GM18951 (cell line): ENCODE measurements around the gene KRT77.
"Not testable (repeated sequence)": the region's sequence is repeated elsewhere in the genome, so short reads cannot be mapped to it uniquely, and the experiment has no call there.

Experiments used
- POLR2A ChIP-seq: IDR thresholded peaks from 4 replicates; pipeline ENCODE4 v1.6.1; 2011; ENCODE audit warnings: mild to moderate bottlenecking; ENCODE audit not compliant: insufficient read length, insufficient read depth; ENCODE audit errors: extremely low read depth
- in situ Hi-C: fragments of 300-500 bp; cut with MboI; formaldehyde crosslinking; loops from one replicate; pipeline ENCODE4 v1.12.0; 2022; ENCODE audit warnings: low sequenced_read_pairs, mixed read lengths, inconsistent platforms; ENCODE audit not compliant: unreplicated experiment

KRT77 gene

DNA sequence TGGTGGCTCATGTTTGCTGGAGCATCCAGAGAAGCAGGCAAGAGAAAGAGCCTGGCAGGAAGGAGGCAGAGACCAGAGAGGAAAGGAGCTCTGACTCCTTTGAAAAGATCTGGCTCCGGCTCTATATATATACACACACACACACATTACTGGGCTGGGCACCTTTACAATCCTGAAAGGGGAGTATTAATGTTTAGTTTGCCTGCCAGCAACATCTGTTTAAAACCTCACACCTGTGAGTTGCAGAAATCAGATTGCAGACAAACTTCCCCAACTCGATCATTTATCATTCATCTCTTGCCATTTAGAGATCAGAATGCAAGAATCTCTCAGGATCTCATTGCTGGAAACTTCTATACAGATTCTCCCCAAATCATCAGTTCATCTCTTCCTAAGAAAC is at the start of gene KRT77:
Gene KRT77 (minus strand): TSS at position 101 of the 400 bp plus-strand sequence. CDS start 90 bp downstream, at position 11.
- in situ Hi-C loops, result no loop called here
- TF ChIP-seq POLR2A, result no peak

- no peak for TF ChIP-seq POLR2A
- in situ Hi-C loops, result no loop called here
Measured at GRCh38 chr12:52752516-52752915, 49.2 kb upstream of the KRT77 start.

DNA sequence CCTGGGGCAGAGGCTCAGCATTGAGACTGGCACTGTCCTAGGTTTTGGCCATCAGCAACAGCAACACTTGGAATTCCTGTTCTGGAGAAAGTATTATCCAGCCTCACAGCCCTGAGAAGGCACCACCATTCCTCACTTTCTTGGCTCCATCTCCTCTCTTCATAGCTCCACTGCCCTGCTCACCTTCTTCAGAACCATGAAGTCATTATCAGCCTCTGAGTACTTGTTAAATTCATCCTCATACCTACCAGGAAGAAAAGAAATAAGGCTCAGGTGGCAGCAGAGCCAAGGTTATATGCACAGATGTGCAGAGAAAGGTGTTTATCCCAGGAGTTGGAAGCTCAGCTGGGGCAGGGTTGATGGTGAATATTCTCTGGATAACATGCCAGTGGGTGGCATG is 48.5 kb upstream of the KRT77 start:
- TF ChIP-seq POLR2A, result no peak
- in situ Hi-C loops, result no loop called here

DNA sequence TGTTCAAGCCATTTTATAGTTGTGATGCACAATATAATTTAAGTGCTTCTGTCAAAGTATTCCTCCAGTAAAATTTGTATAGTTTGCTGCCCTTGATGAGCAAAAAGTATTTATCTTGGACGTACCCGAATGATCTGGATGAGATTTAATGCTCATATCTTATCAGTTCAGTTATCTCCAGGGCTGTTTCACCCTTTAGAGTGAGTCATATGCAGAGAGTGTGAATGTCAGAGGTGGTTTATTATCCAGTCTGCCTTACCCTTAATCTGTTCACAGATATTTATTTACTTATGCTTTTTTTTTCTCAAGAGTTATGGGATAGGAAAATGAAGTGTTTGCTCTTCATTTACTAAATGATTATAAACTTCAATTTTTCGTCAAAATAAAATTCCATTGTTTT is 47.2 kb upstream of the KRT77 start:
- in situ Hi-C loops, result not testable (repeated sequence)

DNA sequence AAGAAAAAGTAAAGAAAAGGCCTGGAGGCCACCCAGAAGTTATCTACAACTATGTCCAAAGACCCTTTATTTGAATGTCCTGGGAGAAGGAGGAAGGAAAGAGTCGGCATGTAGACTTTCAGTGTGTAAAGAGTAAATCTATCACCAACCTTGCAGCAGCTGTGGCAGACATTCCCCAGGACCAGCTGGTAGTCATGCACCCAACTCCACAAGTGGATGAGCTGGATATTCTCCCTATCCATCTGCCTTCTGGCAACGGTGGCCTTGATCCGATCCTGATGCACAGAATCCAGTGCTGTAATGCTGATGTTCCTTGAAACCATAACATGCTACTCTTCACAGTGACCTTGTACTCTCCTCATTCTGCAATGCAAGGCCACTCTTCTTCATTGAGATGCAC is 46.5 kb upstream of the KRT77 start:
- in situ Hi-C loops, result no loop called here
- TF ChIP-seq POLR2A, result no peak

GRCh38 chr12:52748578-52748977 is 45.3 kb upstream of the KRT77 start:
- TF ChIP-seq POLR2A, result no peak
- in situ Hi-C loops, result no loop called here

GRCh38 chr12:52745554-52745953 is 42.2 kb upstream of the KRT77 start:
- in situ Hi-C loops, result no loop called here
- TF ChIP-seq POLR2A, result no peak

- in situ Hi-C loops, result no loop called here
- no peak for TF ChIP-seq POLR2A
Measured at GRCh38 chr12:52744493-52745156, 41.3 kb upstream of the KRT77 start.

DNA sequence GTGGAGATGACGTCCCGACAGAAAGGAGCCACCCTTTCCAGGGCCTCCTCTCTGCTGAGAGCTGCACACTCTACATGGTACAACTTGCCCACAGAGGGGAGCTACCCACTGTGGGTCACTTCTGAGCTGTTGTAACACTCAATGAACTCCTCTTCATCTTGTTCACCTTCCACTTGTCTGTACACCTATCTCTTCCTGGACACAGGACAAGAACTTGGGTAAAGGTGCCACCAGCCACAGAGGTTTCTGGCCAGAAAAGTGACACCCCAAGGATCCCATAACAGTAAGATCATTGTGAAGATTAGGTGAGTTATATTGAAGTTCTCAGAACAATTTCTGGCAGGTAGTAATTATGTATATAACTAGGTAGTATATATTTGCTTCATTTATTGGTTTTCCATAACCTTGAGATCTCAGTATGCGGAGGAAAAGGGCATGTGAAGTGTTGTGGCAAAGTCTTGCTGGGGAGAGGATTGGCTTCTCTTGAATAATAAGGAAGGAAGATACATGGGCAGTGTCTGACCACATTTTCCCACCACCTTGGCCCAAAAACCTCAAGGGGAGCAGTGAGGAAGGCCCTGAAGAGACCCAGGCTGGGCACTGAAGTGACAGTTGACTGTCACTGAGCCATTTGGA is 39.6 kb upstream of the KRT77 start:
- no peak for TF ChIP-seq POLR2A
- in situ Hi-C loops, result no loop called here

DNA sequence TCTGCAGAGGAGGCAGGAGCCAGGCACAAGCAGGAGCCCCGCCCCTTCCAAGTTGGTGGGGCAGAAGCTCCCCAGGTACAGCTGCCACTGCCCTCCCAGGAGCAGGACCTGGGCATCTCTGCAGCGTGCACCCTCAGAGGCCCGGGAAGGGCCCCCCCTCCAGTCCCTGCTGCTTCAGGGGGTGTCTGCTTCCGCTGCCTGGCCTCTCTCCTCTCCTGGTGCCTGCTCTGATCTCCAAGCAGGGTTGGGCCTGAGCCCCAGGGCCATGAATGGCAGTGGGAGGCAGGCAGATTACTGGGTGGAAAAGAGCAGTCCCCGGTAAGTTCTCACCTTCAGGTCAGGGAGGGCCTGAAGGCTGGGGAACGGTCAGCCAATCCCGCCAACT is 38.9 kb upstream of the KRT77 start:
- in situ Hi-C loops, result no loop called here
- no peak for TF ChIP-seq POLR2A

GRCh38 chr12:52741375-52742195 is 38.3 kb upstream of the KRT77 start:
- no peak for TF ChIP-seq POLR2A
- in situ Hi-C loops, result no loop called here

DNA sequence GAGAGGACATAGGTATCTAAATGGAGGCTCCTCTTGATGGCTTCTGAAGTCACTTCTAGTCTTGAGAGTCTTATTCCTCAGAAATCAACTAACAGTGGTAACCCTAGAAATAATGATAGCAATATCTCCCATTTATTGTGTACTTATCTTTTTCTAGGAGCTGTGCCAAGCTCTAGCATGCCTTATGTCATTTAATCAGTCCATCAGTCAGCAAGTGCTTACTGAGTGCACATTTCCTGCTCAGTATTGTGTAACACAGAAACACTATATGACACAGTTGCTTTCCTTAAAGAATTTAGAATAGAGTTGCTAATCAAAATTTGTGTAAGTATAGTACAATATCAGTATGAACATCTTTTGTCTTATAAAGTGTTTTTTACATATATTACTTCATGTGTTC is 37.3 kb upstream of the KRT77 start:
- no peak for TF ChIP-seq POLR2A

GRCh38 chr12:52739963-52740362 is 36.6 kb upstream of the KRT77 start:
- in situ Hi-C loops, result no loop called here
- TF ChIP-seq POLR2A, result no peak

More for the DNA sequence above, 37.3 kb upstream of the KRT77 start:
- in situ Hi-C loops, result no loop called here
